HFFc6 (cell line): ENCODE results near the gene ZBTB47. TPM values are rescaled to one million over a fixed set of nuclear protein-coding genes. Genes with fewer than 3 reads are reported as not detected.

Source experiments
- DNase-seq: peaks from one replicate; pipeline ENCODE4 v3.0.0-alpha.2; 2018
- H3K27ac Mint-ChIP-seq: 2 replicates; pipeline ENCODE4 v1.8.0; 2020; ENCODE audit warnings: mild to moderate bottlenecking, mixed read lengths
- H3K27me3 Mint-ChIP-seq: 2 replicates; pipeline ENCODE4 v1.8.0; 2021; ENCODE audit warnings: mild to moderate bottlenecking, moderate library complexity, mixed read lengths; ENCODE audit not compliant: insufficient read depth
- H3K36me3 Mint-ChIP-seq: 2 replicates; pipeline ENCODE4 v1.8.0; 2021; ENCODE audit warnings: low read depth, mixed read lengths
- H3K4me1 Mint-ChIP-seq: 2 replicates; pipeline ENCODE4 v1.8.0; 2020; ENCODE audit warnings: low read depth, mixed read lengths
- H3K4me3 Mint-ChIP-seq: 2 replicates; pipeline ENCODE4 v1.8.0; 2020; ENCODE audit warnings: mild to moderate bottlenecking, moderate library complexity, mixed read lengths
- H3K9me3 Mint-ChIP-seq: 2 replicates; pipeline ENCODE4 v1.8.0; 2020; ENCODE audit warnings: mild to moderate bottlenecking, mixed read lengths
- CTCF ChIP-seq: fragments of 200-600 bp; sonication (generic); IDR thresholded peaks from 2 replicates; pipeline ENCODE4 v1.5.0; 2021; ENCODE audit warnings: antibody characterized with exemption, mild to moderate bottlenecking
- total RNA-seq, 6 experiments: library from RNA; stranded (reverse); fragmentation: NEBNext Ultra II Directional; extraction: Animal tissue kit (Norgen Biotek cat#: 25700); gene quantifications; 2 replicates in 1 of 6; 3 replicates in 5 of 6; pipeline ENCODE4 v1.2.3, GENCODE V29; 2021

Gene ZBTB47
- total RNA-seq, 6 experiments from 2014 or later, result 26.3 to 35.7 (median 29.3) TPM

- Mint-ChIP-seq H3K4me3 (no peak overlapping the region), H3K27me3 (no peaks in the 10 kb centered on the region; the same call in 1 of the 2 replicates), H3K9me3 (no peaks in the 10 kb centered on the region), H3K36me3 (peaks cover 16% of the 10 kb centered on the region), H3K27ac (no peak overlapping the region), H3K4me1 (peaks cover 10% of the 10 kb centered on the region)
- TF ChIP-seq CTCF, result no peak
- DNase-seq, result no peak
These were observed 16.5 kb upstream of the ZBTB47 start for GRCh38 chr3:42637001-42637400.

- Mint-ChIP-seq H3K27ac (no peak overlapping the region), H3K9me3 (no peaks in the 10 kb centered on the region), H3K36me3 (peaks cover 18% of the 10 kb centered on the region), H3K4me3 (no peak overlapping the region), H3K27me3 (no peaks in the 10 kb centered on the region; the same call in 1 of the 2 replicates), H3K4me1 (peaks cover 4% of the 10 kb centered on the region; the same call in 1 of the 2 replicates)
- no peak for TF ChIP-seq CTCF
- no peak for DNase-seq
These were observed 15.1 kb upstream of the ZBTB47 start for GRCh38 chr3:42638339-42638842.

GRCh38 chr3:42639192-42639591 lies 14.3 kb upstream of the ZBTB47 start:
- DNase-seq, result no peak
- Mint-ChIP-seq H3K4me3 (no peak overlapping the region), H3K36me3 (peaks cover 19% of the 10 kb centered on the region), H3K27ac (no peak overlapping the region), H3K27me3 (no peaks in the 10 kb centered on the region; the same call in 1 of the 2 replicates), H3K4me1 (peaks cover 4% of the 10 kb centered on the region; the same call in 1 of the 2 replicates), H3K9me3 (no peaks in the 10 kb centered on the region)
- no peak for TF ChIP-seq CTCF

- TF ChIP-seq CTCF, result no peak
- Mint-ChIP-seq H3K4me3 (no peak overlapping the region), H3K27me3 (no peaks in the 10 kb centered on the region; the same call in 1 of the 2 replicates), H3K9me3 (no peaks in the 10 kb centered on the region), H3K36me3 (peaks cover 24% of the 10 kb centered on the region), H3K4me1 (peaks cover 4% of the 10 kb centered on the region; the same call in 1 of the 2 replicates), H3K27ac (no peak overlapping the region)
- DNase-seq, result no peak
These were observed 13.4 kb upstream of the ZBTB47 start for GRCh38 chr3:42640129-42640528.

GRCh38 chr3:42640771-42641370 lies 12.6 kb upstream of the ZBTB47 start:
- DNase-seq, result no peak
- no peak overlapping the region for H3K27ac Mint-ChIP-seq
- peaks cover 4% of the 10 kb centered on the region; the same call in 1 of the 2 replicates for H3K4me1 Mint-ChIP-seq
- H3K36me3 Mint-ChIP-seq, result peaks cover 23% of the 10 kb centered on the region
- H3K27me3 Mint-ChIP-seq, result no peaks in the 10 kb centered on the region; the same call in 1 of the 2 replicates
- H3K4me3 Mint-ChIP-seq, result no peak overlapping the region
- no peaks in the 10 kb centered on the region for H3K9me3 Mint-ChIP-seq
- TF ChIP-seq CTCF, result no peak
